ENCODE results near the gene STX8. TPM values are rescaled to one million over a fixed set of nuclear protein-coding genes. Genes with fewer than 3 reads are reported as not detected.

The STX8 gene
- total RNA-seq, 4 donors from 2014 or later, result 22.0 to 67.3 (median 46.5) TPM

DNA sequence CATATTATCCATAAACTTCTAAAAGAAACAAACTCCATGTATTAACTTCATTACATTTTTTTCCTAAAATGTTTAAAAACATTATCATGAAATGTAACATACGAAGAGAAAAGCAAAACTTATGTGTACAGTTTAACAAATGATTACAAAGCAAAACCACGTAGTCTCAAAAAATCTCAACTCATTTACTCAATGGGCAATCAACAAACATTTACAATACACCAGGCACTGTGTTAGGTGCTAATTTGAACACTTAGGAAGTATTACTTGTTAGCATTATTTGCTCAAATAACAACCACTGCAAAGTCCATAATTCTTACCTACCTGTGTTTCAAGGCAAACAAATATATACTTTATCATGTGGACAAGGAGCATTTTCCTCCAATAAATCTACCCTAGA, 164.9 kb downstream of the STX8 start:
- intact Hi-C loops (cut with DNase I; ENCODE audit: low total_unique reads), result no loop called here
- TF ChIP-seq, protein P1, sequence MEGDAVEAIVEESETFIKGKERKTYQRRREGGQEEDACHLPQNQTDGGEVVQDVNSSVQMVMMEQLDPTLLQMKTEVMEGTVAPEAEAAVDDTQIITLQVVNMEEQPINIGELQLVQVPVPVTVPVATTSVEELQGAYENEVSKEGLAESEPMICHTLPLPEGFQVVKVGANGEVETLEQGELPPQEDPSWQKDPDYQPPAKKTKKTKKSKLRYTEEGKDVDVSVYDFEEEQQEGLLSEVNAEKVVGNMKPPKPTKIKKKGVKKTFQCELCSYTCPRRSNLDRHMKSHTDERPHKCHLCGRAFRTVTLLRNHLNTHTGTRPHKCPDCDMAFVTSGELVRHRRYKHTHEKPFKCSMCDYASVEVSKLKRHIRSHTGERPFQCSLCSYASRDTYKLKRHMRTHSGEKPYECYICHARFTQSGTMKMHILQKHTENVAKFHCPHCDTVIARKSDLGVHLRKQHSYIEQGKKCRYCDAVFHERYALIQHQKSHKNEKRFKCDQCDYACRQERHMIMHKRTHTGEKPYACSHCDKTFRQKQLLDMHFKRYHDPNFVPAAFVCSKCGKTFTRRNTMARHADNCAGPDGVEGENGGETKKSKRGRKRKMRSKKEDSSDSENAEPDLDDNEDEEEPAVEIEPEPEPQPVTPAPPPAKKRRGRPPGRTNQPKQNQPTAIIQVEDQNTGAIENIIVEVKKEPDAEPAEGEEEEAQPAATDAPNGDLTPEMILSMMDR (IDR thresholded peaks at IDR 0.05), result no peak
- TF ChIP-seq POLR2A (IDR thresholded peaks at IDR 0.05), result no peak
- Histone ChIP-seq H3K36me3 (no peaks in the 10 kb centered on the region), H3K4me3 (no peak overlapping the region), H3K4me1 (no peaks in the 10 kb centered on the region), H3K27me3 (no peaks in the 10 kb centered on the region), H3K9me3 (no peaks in the 10 kb centered on the region), H3K27ac (no peak overlapping the region)
- no peak for DNase-seq

DNA sequence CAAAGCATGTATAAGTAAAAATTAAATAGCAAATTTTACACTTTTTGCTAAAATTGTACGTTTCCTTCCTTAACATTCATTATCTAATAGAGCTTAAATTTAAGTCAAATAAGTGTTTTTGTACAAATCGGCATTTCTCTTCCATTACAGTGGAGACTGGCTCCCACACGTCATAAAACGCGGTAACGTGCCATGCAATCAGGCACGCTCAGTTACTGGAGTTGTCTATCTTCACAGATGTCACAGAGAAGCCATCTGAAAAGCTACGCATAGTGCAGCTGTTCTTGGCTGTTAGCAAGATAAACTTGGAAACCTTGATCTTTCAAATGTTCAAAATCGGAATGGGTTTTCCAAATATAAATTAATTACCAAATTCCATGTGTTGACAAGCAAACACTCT, 165.3 kb downstream of the STX8 start:
- Histone ChIP-seq H3K27me3 (no peaks in the 10 kb centered on the region), H3K4me1 (no peaks in the 10 kb centered on the region), H3K9me3 (no peaks in the 10 kb centered on the region), H3K36me3 (no peaks in the 10 kb centered on the region), H3K27ac (no peak overlapping the region), H3K4me3 (no peak overlapping the region)
- TF ChIP-seq, protein P1 (IDR thresholded peaks at IDR 0.05), result no peak
- no peak for TF ChIP-seq POLR2A (IDR thresholded peaks at IDR 0.05)
- no peak for DNase-seq
- intact Hi-C loops (cut with DNase I; ENCODE audit: low total_unique reads), result no loop called here

DNA sequence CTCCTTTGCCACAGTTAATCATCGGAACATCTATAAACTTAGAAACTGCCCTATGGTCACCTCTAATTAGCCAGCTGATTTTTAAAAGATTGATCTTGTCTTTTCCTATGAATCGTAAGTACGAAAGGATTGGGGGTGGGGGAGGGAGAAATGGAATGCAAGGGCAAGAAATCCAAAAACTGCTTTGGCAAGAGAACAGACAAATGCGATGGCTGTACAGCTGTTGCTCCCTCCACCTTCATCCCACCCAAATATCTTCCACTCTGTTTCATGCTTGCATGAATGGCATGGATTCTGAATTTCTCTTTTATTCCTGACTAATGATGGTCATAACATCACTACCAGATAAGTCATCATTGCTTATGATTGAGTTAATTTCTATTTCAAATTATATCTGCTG, 165.7 kb downstream of the STX8 start:
- intact Hi-C loops (cut with DNase I; ENCODE audit: low total_unique reads), result no loop called here
- no peak overlapping the region for H3K27ac ChIP-seq
- H3K9me3 ChIP-seq, result no peaks in the 10 kb centered on the region

DNA sequence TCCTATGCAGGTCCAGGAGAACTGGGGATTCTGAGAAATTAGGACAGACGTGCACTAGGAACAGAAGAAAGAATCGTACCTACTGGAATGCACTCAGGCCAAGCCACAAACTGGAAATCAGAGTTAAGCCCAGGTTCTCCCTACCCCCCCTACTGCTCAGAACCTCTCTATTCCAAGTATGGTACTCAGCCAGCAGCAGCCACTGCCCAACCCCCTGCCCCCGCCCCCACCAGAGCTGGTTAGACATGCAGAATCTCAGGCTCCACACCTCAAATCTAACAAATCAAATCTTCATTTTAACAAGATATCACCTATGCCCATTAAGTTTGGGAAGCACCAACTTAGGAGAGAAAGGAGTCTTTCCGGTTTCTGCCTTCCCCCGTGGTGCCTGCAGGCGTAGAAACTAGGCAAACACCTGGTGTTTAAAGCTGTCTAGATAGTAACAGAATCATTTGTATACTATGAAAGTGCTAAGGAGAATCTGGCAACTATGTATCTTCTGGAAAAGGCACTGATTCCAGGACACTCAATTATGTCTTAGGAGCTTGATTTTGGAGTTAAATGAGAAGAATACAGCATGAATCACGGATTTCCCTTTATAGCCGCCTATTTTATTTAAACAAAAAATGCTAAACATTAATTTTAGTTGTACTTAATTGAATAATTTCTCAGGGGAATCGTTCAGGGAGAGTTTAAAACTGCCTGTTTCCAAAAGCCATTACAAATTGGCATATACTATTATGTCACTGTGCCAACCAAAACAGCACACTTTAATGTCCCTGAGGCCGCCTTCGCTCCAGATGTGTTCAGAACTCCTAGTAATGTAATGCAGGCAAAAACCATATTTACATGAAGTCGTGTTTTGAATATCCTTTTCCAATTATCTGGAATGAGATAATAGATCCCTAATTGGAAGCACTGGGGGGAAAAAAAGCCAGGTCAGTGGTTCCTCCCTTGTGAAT, 166.5 kb downstream of the STX8 start:
- intact Hi-C loops (cut with DNase I; ENCODE audit: low total_unique reads), result no loop called here
- H3K27me3 ChIP-seq, result no peaks in the 10 kb centered on the region
- H3K36me3 ChIP-seq, result no peaks in the 10 kb centered on the region
- no peak overlapping the region for H3K4me3 ChIP-seq
- no peak overlapping the region for H3K27ac ChIP-seq
- H3K4me1 ChIP-seq, result no peaks in the 10 kb centered on the region
- DNase-seq, result no peak
- no peaks in the 10 kb centered on the region for H3K9me3 ChIP-seq
- TF ChIP-seq POLR2A (IDR thresholded peaks at IDR 0.05), result no peak
- TF ChIP-seq, protein P1 (IDR thresholded peaks at IDR 0.05), result no peak

More for the DNA sequence above, 165.7 kb downstream of the STX8 start:
- TF ChIP-seq, protein P1 (IDR thresholded peaks at IDR 0.05), result no peak
- no peak for TF ChIP-seq POLR2A (IDR thresholded peaks at IDR 0.05)
- Histone ChIP-seq H3K4me3 (no peak overlapping the region), H3K4me1 (no peaks in the 10 kb centered on the region), H3K27me3 (no peaks in the 10 kb centered on the region), H3K36me3 (no peaks in the 10 kb centered on the region)
- DNase-seq, result no peak

DNA sequence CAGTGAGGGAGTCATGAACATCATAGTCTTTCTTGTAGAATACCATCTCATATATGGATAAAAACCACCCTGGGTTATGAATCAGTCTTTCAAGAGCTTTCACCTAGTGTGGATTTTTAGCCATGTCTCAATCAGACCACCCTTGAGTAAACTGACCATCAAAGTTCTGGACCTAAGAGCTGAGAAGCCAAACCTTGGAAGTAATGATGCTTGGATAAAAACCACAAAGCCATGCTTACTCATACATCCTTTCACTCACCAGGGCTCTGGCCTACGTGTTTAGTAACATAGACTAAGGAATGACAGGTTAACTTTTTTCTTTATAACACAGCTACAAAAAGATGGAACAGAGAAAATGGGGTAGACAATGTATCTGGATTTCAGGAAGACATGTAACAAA, 167.2 kb downstream of the STX8 start:
- no peaks in the 10 kb centered on the region for H3K36me3 ChIP-seq
- no peaks in the 10 kb centered on the region for H3K9me3 ChIP-seq
- H3K27ac ChIP-seq, result no peak overlapping the region
- no peak for TF ChIP-seq POLR2A (IDR thresholded peaks at IDR 0.05)
- TF ChIP-seq, protein P1 (IDR thresholded peaks at IDR 0.05), result no peak
- H3K27me3 ChIP-seq, result no peaks in the 10 kb centered on the region
- no peak for DNase-seq
- intact Hi-C loops (cut with DNase I; ENCODE audit: low total_unique reads), result no loop called here
- no peaks in the 10 kb centered on the region for H3K4me1 ChIP-seq
- no peak overlapping the region for H3K4me3 ChIP-seq
